GM12878 (cell line): Measurements from ENCODE around the gene RTP5. TPM values are rescaled to one million over a fixed set of nuclear protein-coding genes. Genes with fewer than 3 reads are reported as not detected.

Experiments used
- BACH1 ChIP-seq: fragments of 450-650 bp; IDR thresholded peaks from 2 replicates; pipeline ENCODE4 v1.6.1; 2017; ENCODE audit warnings: mild to moderate bottlenecking, borderline replicate concordance
- BRCA1 ChIP-seq: IDR thresholded peaks from 2 replicates; pipeline ENCODE4 v1.6.1; 2011; ENCODE audit warnings: low read depth, low read length, improper control_type of control experiment
- EED ChIP-seq: sonication (generic); IDR thresholded peaks from 2 replicates; pipeline ENCODE4 v1.6.1; 2016; ENCODE audit warnings: antibody characterized with exemption, low read depth
- MAX ChIP-seq: IDR thresholded peaks from 2 replicates; pipeline ENCODE4 v1.6.1; 2012; ENCODE audit warnings: low read depth, low read length, improper control_type of control experiment
- MTA2 ChIP-seq: fragments of 450-650 bp; IDR thresholded peaks from 2 replicates; pipeline ENCODE4 v1.6.1; 2016; ENCODE audit warnings: low read depth, mild to moderate bottlenecking, moderate library complexity
- NFYA ChIP-seq: IDR thresholded peaks from 2 replicates; pipeline ENCODE4 v1.6.1; 2011; ENCODE audit warnings: low read depth, mild to moderate bottlenecking, low read length, improper control_type of control experiment, borderline replicate concordance
- PML ChIP-seq: IDR thresholded peaks from 2 replicates; pipeline ENCODE4 v1.6.1; 2012; ENCODE audit warnings: low read length, inconsistent platforms
- SMAD5 ChIP-seq: IDR thresholded peaks from 2 replicates; pipeline ENCODE4 v1.6.1; 2016; ENCODE audit warnings: antibody characterized with exemption, low read depth
- SMARCA5 ChIP-seq: fragments of 450-650 bp; IDR thresholded peaks from 2 replicates; pipeline ENCODE4 v1.6.1; 2017; ENCODE audit warnings: mild to moderate bottlenecking
- SMC3 ChIP-seq: IDR thresholded peaks from 2 replicates; pipeline ENCODE4 v1.6.1; 2011; ENCODE audit warnings: low read length, improper control_type of control experiment, borderline replicate concordance
- STAT1 ChIP-seq: fragments of 450-650 bp; conservative IDR thresholded peaks from 2 replicates; pipeline ENCODE4 v1.6.1; 2014; ENCODE audit warnings: antibody characterized with exemption, mild to moderate bottlenecking
- STAT3 ChIP-seq: IDR thresholded peaks from 2 replicates; pipeline ENCODE4 v1.6.1; 2011; ENCODE audit warnings: low read depth, low read length, improper control_type of control experiment
- ZNF274 ChIP-seq: IDR thresholded peaks from one replicate; pipeline ENCODE4 v1.8.0; 2011; ENCODE audit not compliant: insufficient read length, insufficient read depth
- ZNF687 ChIP-seq: fragments of 450-650 bp; IDR thresholded peaks from 2 replicates; pipeline ENCODE4 v1.6.1; 2017; ENCODE audit warnings: mild to moderate bottlenecking, moderate library complexity
- ZSCAN29 ChIP-seq: fragments of 450-650 bp; IDR thresholded peaks from 2 replicates; pipeline ENCODE4 v1.6.1; 2017; ENCODE audit warnings: mild to moderate bottlenecking, moderate library complexity
- polyA plus RNA-seq, 11 experiments: library from polyadenylated mRNA; depleted of rRNA in 4 of 11; unstranded in 6 of 11; stranded (reverse) in 5 of 11; fragments of >200 nt; fragmentation: Nextera tagmentation in 4 of 11; fragmentation: Illumina TruSeq in 1 of 11; extraction: Ambion mirVana in 4 of 11; extraction: Trizol in 1 of 11; gene quantifications; 1 replicate in 1 of 11; 2 replicates in 10 of 11; pipeline versions ENCODE4 v1.2.1 to v1.2.3, GENCODE V29; 2011 to 2016; ENCODE audit warnings: inconsistent platforms in 2 of 11, missing spikeins in 2 of 11, low read depth in 1 of 11
- total RNA-seq, 4 experiments: library from RNA; depleted of rRNA in 3 of 4; stranded (reverse); fragments of >200 nt in 3 of 4; fragmentation: Illumina TruSeq in 1 of 4; extraction: Trizol in 1 of 4; gene quantifications; 2 replicates each; pipeline versions ENCODE4 v1.2.1 to v1.2.3, GENCODE V29; 2013 to 2021
- TF ChIP-seq, protein P1 (sequence below): fragments of 450-650 bp; formaldehyde crosslinking; IDR thresholded peaks from 2 replicates; pipeline ENCODE4 v1.5.0; 2022; ENCODE audit warnings: mild to moderate bottlenecking, missing genetic modification characterization
- TF ChIP-seq, protein P2 (sequence below): fragments of 450-650 bp; formaldehyde crosslinking; IDR thresholded peaks from 2 replicates; pipeline ENCODE4 v1.4.0; 2022; ENCODE audit warnings: mild to moderate bottlenecking, moderate library complexity
- TF ChIP-seq, protein P3 (sequence below): fragments of 450-650 bp; conservative IDR thresholded peaks from 2 replicates; pipeline ENCODE4 v1.6.1; 2017; ENCODE audit warnings: mild to moderate bottlenecking, moderate library complexity

The RTP5 gene
- total and polyA plus RNA-seq, 10 of the 15 experiments (the other 5 are each of a cell fraction or from before 2014, with no cell fraction given), result 0.05 TPM; not detected in 9

- TF ChIP-seq SMC3 (no peak), MAX (no peak), SMAD5 (no peak), BACH1 (peak; percentile 30; the same call in 1 of the 2 replicates), ZNF687 (peak; percentile 78), NFYA (no peak), SMARCA5 (no peak), ZSCAN29 (no peak), MTA2 (peak; percentile 24; the same call in 1 of the 2 replicates), STAT1 (no peak), BRCA1 (no peak), EED (peak; percentile 92), STAT3 (no peak), PML (no peak), ZNF274 (no peak)
- TF ChIP-seq, protein P1, sequence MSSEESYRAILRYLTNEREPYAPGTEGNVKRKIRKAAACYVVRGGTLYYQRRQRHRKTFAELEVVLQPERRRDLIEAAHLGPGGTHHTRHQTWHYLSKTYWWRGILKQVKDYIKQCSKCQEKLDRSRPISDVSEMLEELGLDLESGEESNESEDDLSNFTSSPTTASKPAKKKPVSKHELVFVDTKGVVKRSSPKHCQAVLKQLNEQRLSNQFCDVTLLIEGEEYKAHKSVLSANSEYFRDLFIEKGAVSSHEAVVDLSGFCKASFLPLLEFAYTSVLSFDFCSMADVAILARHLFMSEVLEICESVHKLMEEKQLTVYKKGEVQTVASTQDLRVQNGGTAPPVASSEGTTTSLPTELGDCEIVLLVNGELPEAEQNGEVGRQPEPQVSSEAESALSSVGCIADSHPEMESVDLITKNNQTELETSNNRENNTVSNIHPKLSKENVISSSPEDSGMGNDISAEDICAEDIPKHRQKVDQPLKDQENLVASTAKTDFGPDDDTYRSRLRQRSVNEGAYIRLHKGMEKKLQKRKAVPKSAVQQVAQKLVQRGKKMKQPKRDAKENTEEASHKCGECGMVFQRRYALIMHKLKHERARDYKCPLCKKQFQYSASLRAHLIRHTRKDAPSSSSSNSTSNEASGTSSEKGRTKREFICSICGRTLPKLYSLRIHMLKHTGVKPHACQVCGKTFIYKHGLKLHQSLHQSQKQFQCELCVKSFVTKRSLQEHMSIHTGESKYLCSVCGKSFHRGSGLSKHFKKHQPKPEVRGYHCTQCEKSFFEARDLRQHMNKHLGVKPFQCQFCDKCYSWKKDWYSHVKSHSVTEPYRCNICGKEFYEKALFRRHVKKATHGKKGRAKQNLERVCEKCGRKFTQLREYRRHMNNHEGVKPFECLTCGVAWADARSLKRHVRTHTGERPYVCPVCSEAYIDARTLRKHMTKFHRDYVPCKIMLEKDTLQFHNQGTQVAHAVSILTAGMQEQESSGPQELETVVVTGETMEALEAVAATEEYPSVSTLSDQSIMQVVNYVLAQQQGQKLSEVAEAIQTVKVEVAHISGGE, result no peak
- TF ChIP-seq, protein P2, sequence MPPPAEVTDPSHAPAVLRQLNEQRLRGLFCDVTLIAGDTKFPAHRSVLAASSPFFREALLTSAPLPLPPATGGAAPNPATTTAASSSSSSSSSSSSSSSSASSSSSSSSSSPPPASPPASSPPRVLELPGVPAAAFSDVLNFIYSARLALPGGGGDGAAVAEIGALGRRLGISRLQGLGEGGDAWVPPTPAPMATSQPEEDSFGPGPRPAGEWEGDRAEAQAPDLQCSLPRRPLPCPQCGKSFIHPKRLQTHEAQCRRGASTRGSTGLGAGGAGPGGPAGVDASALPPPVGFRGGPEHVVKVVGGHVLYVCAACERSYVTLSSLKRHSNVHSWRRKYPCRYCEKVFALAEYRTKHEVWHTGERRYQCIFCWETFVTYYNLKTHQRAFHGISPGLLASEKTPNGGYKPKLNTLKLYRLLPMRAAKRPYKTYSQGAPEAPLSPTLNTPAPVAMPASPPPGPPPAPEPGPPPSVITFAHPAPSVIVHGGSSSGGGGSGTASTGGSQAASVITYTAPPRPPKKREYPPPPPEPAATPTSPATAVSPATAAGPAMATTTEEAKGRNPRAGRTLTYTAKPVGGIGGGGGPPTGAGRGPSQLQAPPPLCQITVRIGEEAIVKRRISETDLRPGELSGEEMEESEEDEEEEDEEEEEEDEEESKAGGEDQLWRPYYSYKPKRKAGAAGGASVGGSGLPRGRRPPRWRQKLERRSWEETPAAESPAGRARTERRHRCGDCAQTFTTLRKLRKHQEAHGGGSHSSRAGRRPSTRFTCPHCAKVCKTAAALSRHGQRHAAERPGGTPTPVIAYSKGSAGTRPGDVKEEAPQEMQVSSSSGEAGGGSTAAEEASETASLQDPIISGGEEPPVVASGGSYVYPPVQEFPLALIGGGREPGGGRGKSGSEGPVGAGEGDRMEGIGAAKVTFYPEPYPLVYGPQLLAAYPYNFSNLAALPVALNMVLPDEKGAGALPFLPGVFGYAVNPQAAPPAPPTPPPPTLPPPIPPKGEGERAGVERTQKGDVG (CRISPR knock-in tag), result no peak
- TF ChIP-seq, protein P3, sequence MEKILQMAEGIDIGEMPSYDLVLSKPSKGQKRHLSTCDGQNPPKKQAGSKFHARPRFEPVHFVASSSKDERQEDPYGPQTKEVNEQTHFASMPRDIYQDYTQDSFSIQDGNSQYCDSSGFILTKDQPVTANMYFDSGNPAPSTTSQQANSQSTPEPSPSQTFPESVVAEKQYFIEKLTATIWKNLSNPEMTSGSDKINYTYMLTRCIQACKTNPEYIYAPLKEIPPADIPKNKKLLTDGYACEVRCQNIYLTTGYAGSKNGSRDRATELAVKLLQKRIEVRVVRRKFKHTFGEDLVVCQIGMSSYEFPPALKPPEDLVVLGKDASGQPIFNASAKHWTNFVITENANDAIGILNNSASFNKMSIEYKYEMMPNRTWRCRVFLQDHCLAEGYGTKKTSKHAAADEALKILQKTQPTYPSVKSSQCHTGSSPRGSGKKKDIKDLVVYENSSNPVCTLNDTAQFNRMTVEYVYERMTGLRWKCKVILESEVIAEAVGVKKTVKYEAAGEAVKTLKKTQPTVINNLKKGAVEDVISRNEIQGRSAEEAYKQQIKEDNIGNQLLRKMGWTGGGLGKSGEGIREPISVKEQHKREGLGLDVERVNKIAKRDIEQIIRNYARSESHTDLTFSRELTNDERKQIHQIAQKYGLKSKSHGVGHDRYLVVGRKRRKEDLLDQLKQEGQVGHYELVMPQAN, result peak; percentile 44; the same call in 1 of the 2 replicates
Observed at GRCh38 chr2:241863536-241863954, 6.0 kb upstream of the RTP5 start (continued).
